Choroid plexus epithelial cell (primary cell): ENCODE data around the gene USH1G.

ENCODE experiments used
- DNase-seq: peaks from one replicate; pipeline ENCODE4 v3.0.0-alpha.2; 2010; ENCODE audit warnings: low read depth
- H3K4me3 ChIP-seq: 2 replicates; pipeline ENCODE4 v1.5.1; 2011; ENCODE audit warnings: low read depth, mild to moderate bottlenecking, control low read depth, low read length, moderate library complexity
- TF ChIP-seq, protein P1 (sequence below): conservative IDR thresholded peaks from 2 replicates; pipeline ENCODE4 v1.5.1; 2011; ENCODE audit warnings: low read depth, mild to moderate bottlenecking, control low read depth, inconsistent platforms, low read length, moderate library complexity

The USH1G gene

DNA sequence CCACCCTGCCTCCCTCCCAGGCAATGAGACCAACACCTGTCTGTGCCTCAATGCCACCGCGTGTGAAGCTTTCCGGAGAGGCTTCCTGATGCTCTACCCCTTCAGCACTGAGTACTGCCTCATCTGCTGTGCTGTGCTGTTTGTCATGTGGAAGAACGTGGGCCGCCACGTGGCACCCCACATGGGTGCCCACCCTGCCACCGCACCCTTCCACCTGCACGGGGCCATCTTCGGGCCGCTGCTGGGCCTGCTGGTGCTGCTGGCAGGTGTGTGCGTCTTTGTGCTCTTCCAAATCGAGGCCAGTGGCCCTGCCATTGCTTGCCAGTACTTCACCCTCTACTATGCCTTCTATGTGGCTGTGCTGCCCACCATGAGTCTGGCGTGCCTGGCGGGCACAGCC is 23.6 kb upstream of the USH1G start:
- H3K4me3 ChIP-seq = no peak overlapping the region
- no peak for DNase-seq
- TF ChIP-seq, protein P1, sequence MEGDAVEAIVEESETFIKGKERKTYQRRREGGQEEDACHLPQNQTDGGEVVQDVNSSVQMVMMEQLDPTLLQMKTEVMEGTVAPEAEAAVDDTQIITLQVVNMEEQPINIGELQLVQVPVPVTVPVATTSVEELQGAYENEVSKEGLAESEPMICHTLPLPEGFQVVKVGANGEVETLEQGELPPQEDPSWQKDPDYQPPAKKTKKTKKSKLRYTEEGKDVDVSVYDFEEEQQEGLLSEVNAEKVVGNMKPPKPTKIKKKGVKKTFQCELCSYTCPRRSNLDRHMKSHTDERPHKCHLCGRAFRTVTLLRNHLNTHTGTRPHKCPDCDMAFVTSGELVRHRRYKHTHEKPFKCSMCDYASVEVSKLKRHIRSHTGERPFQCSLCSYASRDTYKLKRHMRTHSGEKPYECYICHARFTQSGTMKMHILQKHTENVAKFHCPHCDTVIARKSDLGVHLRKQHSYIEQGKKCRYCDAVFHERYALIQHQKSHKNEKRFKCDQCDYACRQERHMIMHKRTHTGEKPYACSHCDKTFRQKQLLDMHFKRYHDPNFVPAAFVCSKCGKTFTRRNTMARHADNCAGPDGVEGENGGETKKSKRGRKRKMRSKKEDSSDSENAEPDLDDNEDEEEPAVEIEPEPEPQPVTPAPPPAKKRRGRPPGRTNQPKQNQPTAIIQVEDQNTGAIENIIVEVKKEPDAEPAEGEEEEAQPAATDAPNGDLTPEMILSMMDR = no peak

DNA sequence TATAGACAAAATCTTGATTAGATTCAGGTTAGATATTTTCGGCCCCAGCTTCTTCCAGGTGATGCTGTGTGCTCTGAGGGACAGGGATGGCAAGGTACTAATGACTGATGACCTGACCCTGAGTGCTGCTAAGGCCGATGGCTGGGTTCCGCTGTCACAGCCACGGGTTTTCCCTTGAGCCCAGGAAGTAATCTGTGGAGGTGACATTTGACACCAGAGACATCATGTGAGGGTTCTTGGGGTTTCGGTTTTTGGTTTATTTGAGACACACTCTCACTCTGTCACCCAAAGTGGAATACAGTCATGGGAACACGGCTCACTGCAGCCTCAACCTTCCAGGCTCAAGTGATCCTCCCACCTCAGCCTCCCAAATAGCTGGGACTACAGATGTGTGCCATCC is 22.5 kb upstream of the USH1G start:
- no peak overlapping the region for H3K4me3 ChIP-seq
- TF ChIP-seq, protein P1 = no peak
- DNase-seq = no peak

DNA sequence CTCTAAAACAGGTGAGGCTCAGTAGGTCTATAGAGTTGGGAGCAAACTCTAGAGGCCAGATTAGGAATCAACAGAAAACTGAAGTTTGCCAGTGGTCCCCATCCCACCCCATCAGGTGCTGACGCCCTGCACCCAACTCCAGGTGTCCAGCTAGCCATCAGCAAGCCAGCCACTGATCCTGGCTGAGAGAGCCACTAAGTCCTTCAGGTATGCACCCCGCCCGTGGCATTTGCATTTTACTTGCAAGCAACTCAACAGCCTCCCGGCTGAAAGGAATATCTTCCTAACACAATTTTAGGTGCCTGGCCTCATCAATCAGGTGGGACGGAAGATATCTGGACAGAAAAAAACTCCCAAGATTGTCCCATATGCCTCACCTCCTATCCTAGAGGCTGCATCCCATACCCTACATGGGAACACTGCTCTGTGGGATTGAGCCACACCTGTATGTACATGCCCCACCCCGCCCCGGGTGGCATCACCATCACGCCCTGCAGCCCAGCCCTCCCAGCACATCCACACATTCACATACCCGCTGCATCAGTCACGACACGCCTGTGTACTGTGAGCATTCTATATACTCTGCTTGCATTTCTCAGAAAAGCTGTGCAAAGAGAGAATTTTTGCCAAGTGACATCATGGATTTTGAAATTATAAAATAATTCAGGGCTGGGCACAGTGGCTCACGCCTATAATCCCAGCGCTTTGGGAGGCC is 20.9 kb upstream of the USH1G start:
- TF ChIP-seq, protein P1 = no peak
- no peak overlapping the region for H3K4me3 ChIP-seq

DNA sequence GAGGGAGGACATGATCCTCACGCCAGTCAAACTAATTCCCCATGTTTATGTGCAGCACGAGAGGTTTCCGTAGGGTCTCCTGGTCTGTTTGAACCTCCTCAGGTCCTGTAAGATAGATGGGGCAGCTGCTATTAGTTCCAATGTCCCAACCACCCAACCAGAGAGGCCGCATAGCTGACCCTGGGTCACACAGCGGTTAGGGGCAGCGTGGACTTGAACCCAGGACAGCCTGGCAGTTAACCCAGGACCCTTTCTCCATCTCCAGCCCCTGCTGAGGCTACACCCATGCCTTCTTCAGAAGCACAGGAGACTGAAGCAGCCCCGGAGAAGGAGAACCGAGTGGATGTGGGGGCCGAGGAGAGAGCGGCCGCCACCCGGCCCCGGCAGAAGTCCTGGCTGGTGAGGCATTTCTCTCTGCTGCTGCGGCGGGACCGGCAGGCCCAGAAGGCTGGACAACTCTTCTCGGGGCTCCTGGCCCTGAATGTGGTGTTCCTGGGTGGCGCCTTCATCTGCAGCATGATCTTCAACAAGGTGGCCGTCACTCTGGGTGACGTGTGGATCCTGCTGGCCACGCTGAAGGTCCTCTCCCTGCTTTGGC is 18.2 kb upstream of the USH1G start:
- TF ChIP-seq, protein P1 = no peak
- DNase-seq = no peak
- H3K4me3 ChIP-seq = no peak overlapping the region

More for the DNA sequence above, 20.9 kb upstream of the USH1G start:
- DNase-seq = peak; percentile 7

DNA sequence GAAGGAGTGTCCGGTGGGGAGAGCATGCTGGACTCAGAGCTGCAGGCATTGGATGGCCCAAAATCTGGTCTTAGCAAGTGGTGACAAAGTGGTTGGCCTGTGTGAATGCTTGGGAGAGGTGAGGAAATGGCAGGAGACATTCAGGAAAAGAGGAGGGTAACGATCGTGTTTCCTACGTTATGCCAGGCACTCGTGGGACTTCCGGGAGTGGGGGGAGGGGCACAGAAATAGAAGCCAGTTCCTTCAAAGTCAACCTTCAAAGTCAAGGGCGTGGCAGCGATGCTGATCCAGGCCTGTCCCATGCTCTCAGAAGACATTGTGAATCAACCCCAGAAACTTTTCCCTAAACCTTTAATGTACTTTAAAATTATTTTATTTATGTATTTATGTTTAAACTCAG is 16.5 kb upstream of the USH1G start:
- no peak for DNase-seq
- TF ChIP-seq, protein P1 = no peak
- no peak overlapping the region for H3K4me3 ChIP-seq

DNA sequence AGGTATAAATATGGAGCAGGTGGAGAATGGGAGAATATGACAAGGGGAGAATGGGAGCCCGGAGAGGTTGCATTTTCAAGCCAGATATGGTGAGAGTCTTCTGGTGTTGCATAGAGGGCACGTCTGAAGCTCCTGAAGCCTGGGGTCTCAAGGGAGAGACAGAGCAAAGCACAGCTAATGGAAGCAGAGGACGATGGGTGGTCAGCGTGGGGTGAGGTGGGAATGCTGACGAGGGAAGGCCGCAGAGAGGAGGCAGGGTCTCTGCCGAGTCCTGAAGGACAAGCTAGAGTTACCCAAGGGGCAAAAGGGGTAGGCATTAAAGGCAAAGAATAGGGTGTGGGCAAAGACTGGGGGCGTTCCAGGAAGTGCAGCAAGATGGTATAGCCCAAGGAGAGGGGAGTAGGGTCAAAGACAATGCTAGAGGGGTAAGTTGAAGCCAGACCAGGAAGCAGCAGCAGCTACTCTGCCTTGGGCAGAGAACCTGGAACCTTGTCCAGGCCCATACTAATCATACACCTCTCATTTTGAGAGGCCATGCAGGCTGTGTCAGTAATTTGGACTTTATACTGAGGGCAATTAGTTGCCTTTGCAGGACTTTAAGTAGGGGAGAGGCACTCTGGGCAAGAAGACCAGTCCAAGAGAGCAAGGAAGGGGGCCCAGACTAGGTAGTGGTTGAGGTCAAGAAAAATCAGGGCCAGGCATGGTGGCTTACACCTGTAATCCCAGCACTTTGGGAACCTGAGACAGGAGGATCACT is 15.3 kb upstream of the USH1G start:
- no peak for DNase-seq
- H3K4me3 ChIP-seq = no peak overlapping the region
- TF ChIP-seq, protein P1 = no peak
